GM10266 (cell line): ENCODE data around the gene EIF2B4.
A peak's percentile ranks its signal among the peaks of the same experiment; 100 is the strongest.
"Not testable (repeated sequence)": the region's sequence is repeated elsewhere in the genome, so short reads cannot be mapped to it uniquely, and the experiment has no call there.

Experiments
- DNase-seq: peaks from one replicate; pipeline ENCODE4 v3.0.0; 2012; ENCODE audit errors: extremely low spot score
- TF ChIP-seq, protein P1 (sequence below): IDR thresholded peaks from 2 replicates; pipeline ENCODE4 v1.5.1; 2012; ENCODE audit warnings: mild to moderate bottlenecking, low read depth; ENCODE audit not compliant: control insufficient read depth, insufficient read depth; ENCODE audit errors: missing control alignments

EIF2B4 gene

DNA sequence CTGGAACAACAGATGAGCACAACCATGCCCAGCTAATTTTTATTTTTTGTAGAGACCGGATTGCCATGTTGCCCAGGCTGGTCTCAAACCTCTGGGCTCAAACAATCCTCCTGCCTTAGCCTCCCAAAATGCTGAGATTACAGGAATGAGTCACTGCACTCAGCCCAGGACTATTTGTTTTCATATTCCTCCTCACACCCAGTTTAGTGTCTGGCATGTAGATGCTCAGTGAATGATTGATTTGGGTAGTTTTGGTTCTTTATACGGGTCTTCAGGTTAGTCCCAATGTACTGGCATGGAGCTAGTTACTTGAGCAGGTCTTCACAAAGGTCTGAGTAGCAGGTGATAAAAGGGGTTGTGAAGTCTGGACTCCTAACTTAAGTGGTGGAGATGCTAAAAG lies 6.2 kb downstream of the EIF2B4 start:
- TF ChIP-seq, protein P1, sequence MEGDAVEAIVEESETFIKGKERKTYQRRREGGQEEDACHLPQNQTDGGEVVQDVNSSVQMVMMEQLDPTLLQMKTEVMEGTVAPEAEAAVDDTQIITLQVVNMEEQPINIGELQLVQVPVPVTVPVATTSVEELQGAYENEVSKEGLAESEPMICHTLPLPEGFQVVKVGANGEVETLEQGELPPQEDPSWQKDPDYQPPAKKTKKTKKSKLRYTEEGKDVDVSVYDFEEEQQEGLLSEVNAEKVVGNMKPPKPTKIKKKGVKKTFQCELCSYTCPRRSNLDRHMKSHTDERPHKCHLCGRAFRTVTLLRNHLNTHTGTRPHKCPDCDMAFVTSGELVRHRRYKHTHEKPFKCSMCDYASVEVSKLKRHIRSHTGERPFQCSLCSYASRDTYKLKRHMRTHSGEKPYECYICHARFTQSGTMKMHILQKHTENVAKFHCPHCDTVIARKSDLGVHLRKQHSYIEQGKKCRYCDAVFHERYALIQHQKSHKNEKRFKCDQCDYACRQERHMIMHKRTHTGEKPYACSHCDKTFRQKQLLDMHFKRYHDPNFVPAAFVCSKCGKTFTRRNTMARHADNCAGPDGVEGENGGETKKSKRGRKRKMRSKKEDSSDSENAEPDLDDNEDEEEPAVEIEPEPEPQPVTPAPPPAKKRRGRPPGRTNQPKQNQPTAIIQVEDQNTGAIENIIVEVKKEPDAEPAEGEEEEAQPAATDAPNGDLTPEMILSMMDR, result no peak
- DNase-seq, result no peak

DNA sequence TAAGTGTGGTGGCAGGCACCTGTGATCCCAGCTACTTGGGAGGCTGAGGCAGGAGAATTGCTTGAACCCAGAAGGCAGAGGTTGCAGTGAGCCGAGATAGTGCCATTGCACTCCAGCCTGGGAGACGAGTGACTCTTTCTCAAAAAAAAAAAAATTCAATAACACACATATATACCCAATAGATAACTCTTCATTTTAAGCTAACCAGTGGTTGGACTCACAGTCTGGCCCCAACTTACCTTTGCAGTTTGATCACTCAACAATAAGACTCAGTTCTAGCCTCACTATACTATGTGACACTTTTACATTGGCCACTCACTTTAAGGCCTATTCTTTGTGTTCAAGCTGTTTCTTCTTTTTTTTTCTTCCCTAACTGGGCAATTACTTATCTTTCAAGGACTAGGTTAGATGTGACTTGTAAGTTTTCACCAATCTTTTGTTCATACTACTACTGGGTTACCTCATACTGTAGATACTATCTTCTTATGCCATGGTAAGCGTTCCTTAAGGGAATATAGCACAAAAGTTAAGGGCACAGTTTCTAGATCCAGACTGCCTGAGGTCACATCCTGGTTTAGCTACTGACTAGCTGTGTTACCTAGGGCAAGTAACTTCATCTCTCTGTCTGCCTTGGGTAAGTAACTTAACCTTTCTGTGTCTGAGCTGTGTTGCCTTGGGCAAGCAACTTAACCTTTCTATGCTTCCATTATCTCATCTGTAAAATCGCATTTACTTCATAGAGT lies 7.3 kb downstream of the EIF2B4 start:
- no peak for DNase-seq
- TF ChIP-seq, protein P1, result no peak

GRCh38 chr2:27356382-27357181 lies 13.6 kb downstream of the EIF2B4 start, which contains the start of gene GTF3C2:
Gene GTF3C2, minus strand, starts transcription at chr2:27356764. Its CDS starts 13,210 bp downstream, at chr2:27343554.
- DNase-seq, result peak; percentile 90
- TF ChIP-seq, protein P1, result no peak

GRCh38 chr2:27356056-27356381 lies 14.1 kb downstream of the EIF2B4 start:
- peak; percentile 65 for DNase-seq
- TF ChIP-seq, protein P1, result no peak

GRCh38 chr2:27354597-27354927 lies 15.6 kb downstream of the EIF2B4 start:
- no peak for DNase-seq
- TF ChIP-seq, protein P1, result no peak

GRCh38 chr2:27353762-27354596 lies 16.2 kb downstream of the EIF2B4 start:
- DNase-seq, result no peak
- TF ChIP-seq, protein P1, result no peak

GRCh38 chr2:27353386-27353761 lies 16.8 kb downstream of the EIF2B4 start:
- DNase-seq, result not testable (repeated sequence)
